Osteocyte (in vitro differentiated cells): ENCODE results near the gene SIGMAR1. TPM values are rescaled to one million over a fixed set of nuclear protein-coding genes. Genes with fewer than 3 reads are reported as not detected.

ENCODE experiments used
- DNase-seq: peaks from one replicate; pipeline ENCODE4 v3.0.0; 2021; ENCODE audit warnings: mixed read lengths; ENCODE audit not compliant: unreplicated experiment; ENCODE audit errors: extremely low spot score
- H3K27ac Mint-ChIP-seq: one replicate; pipeline ENCODE4 v1.8.0; 2021; ENCODE audit warnings: mild to moderate bottlenecking, mixed read lengths; ENCODE audit not compliant: unreplicated experiment
- H3K27me3 Mint-ChIP-seq: one replicate; pipeline ENCODE4 v1.8.0; 2021; ENCODE audit warnings: mixed read lengths; ENCODE audit not compliant: unreplicated experiment
- H3K36me3 Mint-ChIP-seq: one replicate; pipeline ENCODE4 v1.8.0; 2021; ENCODE audit warnings: mixed read lengths; ENCODE audit not compliant: unreplicated experiment
- H3K4me1 Mint-ChIP-seq: one replicate; pipeline ENCODE4 v1.8.0; 2021; ENCODE audit warnings: mixed read lengths; ENCODE audit not compliant: unreplicated experiment
- H3K4me3 Mint-ChIP-seq: one replicate; pipeline ENCODE4 v1.8.0; 2021; ENCODE audit warnings: mild to moderate bottlenecking, moderate library complexity, mixed read lengths; ENCODE audit not compliant: unreplicated experiment
- H3K9me3 Mint-ChIP-seq: one replicate; pipeline ENCODE4 v1.8.0; 2021; ENCODE audit warnings: mixed read lengths; ENCODE audit not compliant: unreplicated experiment
- total RNA-seq: library from RNA; stranded (reverse); gene quantifications from 2 replicates; pipeline ENCODE4 v1.2.1, GENCODE V29; 2021
- TF ChIP-seq, protein P1 (sequence below): fragments of 200-600 bp; sonication (generic); IDR thresholded peaks from 2 replicates; pipeline ENCODE4 v1.5.0; 2021; ENCODE audit warnings: antibody characterized with exemption, mild to moderate bottlenecking, moderate library complexity

The SIGMAR1 gene
- total RNA-seq, 1 donor from 2014 or later, result 71.9 TPM

GRCh38 chr9:34651876-34652601 is 14.5 kb upstream of the SIGMAR1 start, which contains the start of gene IL11RA:
TSS of gene IL11RA (plus strand) at chr9:34652185. CDS start at chr9:34655218, 3,033 bp downstream.
- Mint-ChIP-seq H3K9me3 (no peaks in the 10 kb centered on the region), H3K27me3 (no peaks in the 10 kb centered on the region), H3K27ac (peak within 1 kb of the TSS; percentile 78), H3K4me3 (peak within 1 kb of the TSS; percentile 77), H3K4me1 (peaks cover 58% of the 10 kb centered on the region), H3K36me3 (peaks cover 12% of the 10 kb centered on the region)
- DNase-seq, result peak; percentile 87
- TF ChIP-seq, protein P1, sequence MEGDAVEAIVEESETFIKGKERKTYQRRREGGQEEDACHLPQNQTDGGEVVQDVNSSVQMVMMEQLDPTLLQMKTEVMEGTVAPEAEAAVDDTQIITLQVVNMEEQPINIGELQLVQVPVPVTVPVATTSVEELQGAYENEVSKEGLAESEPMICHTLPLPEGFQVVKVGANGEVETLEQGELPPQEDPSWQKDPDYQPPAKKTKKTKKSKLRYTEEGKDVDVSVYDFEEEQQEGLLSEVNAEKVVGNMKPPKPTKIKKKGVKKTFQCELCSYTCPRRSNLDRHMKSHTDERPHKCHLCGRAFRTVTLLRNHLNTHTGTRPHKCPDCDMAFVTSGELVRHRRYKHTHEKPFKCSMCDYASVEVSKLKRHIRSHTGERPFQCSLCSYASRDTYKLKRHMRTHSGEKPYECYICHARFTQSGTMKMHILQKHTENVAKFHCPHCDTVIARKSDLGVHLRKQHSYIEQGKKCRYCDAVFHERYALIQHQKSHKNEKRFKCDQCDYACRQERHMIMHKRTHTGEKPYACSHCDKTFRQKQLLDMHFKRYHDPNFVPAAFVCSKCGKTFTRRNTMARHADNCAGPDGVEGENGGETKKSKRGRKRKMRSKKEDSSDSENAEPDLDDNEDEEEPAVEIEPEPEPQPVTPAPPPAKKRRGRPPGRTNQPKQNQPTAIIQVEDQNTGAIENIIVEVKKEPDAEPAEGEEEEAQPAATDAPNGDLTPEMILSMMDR, result no peak

GRCh38 chr9:34651321-34651720 is 13.7 kb upstream of the SIGMAR1 start:
- Mint-ChIP-seq H3K36me3 (peaks cover 12% of the 10 kb centered on the region), H3K27ac (peak overlapping the region; percentile 78), H3K4me3 (peak overlapping the region; percentile 77), H3K4me1 (peaks cover 61% of the 10 kb centered on the region), H3K27me3 (no peaks in the 10 kb centered on the region), H3K9me3 (no peaks in the 10 kb centered on the region)
- TF ChIP-seq, protein P1, result no peak
- DNase-seq, result no peak

GRCh38 chr9:34650816-34651215 is 13.2 kb upstream of the SIGMAR1 start:
- TF ChIP-seq, protein P1, result no peak
- H3K27me3 Mint-ChIP-seq, result no peaks in the 10 kb centered on the region
- peaks cover 12% of the 10 kb centered on the region for H3K36me3 Mint-ChIP-seq
- peak overlapping the region; percentile 29 for H3K4me3 Mint-ChIP-seq
- DNase-seq, result no peak
- peaks cover 64% of the 10 kb centered on the region for H3K4me1 Mint-ChIP-seq
- peak overlapping the region; percentile 78 for H3K27ac Mint-ChIP-seq
- H3K9me3 Mint-ChIP-seq, result no peaks in the 10 kb centered on the region

DNA sequence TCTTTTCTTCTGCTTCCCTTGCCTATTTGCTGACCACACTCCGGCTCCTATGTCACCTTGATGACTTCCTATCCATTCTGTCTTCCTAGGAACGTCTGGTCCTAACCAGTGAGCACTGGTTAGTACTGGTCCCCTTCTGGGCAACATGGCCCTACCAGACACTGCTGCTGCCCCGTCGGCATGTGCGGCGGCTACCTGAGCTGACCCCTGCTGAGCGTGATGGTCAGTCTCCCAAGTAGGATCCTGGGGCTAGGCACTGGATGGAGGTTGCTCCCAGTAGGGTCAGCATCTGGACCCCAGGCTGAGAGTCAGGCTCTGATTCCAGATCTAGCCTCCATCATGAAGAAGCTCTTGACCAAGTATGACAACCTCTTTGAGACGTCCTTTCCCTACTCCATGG is 11.1 kb upstream of the SIGMAR1 start:
- DNase-seq, result no peak
- H3K27ac Mint-ChIP-seq, result peak overlapping the region; percentile 47
- H3K27me3 Mint-ChIP-seq, result no peaks in the 10 kb centered on the region
- TF ChIP-seq, protein P1, result no peak
- peaks cover 12% of the 10 kb centered on the region for H3K36me3 Mint-ChIP-seq
- peaks cover 48% of the 10 kb centered on the region for H3K4me1 Mint-ChIP-seq
- no peaks in the 10 kb centered on the region for H3K9me3 Mint-ChIP-seq
- H3K4me3 Mint-ChIP-seq, result no peak overlapping the region

GRCh38 chr9:34647651-34648050 is 10.1 kb upstream of the SIGMAR1 start:
- H3K36me3 Mint-ChIP-seq, result peaks cover 12% of the 10 kb centered on the region
- H3K9me3 Mint-ChIP-seq, result no peaks in the 10 kb centered on the region
- peak overlapping the region; percentile 88 for H3K4me3 Mint-ChIP-seq
- no peak for DNase-seq
- TF ChIP-seq, protein P1, result no peak
- peaks cover 39% of the 10 kb centered on the region for H3K4me1 Mint-ChIP-seq
- H3K27me3 Mint-ChIP-seq, result no peaks in the 10 kb centered on the region
- peak overlapping the region; percentile 82 for H3K27ac Mint-ChIP-seq
